Natural killer cell (primary cell): Measurements from ENCODE around the gene GPC1. TPM values are rescaled to one million over a fixed set of nuclear protein-coding genes. Genes with fewer than 3 reads are reported as not detected.

Source experiments
- ATAC-seq, 3 donors: fragments of 150-1000 bp in 2 of 3; fragments of 200-7000 bp in 1 of 3; cut with Tn5 transposase; 1 replicate in 1 of 3; 2 replicates in 2 of 3; pipeline ENCODE4 v1.10.0; 2021; ENCODE audit warnings: mild to moderate bottlenecking in 2 of 3, moderate library complexity in 2 of 3
- DNase-seq, 2 donors: peaks; one replicate each; pipeline versions ENCODE4 v3.0.0 to v3.0.0-alpha.2; 2013 to 2021; ENCODE audit warnings: mixed read lengths in 1 of 2
- H3K27ac ChIP-seq: one replicate; pipeline ENCODE4 v1.5.1; 2013; ENCODE audit warnings: mild to moderate bottlenecking, low read length
- H3K27me3 ChIP-seq: one replicate; pipeline ENCODE4 v1.6.1; 2013; ENCODE audit warnings: low read length; ENCODE audit not compliant: control insufficient read depth, insufficient read depth
- H3K36me3 ChIP-seq: one replicate; pipeline ENCODE4 v1.6.1; 2013; ENCODE audit warnings: low read length; ENCODE audit not compliant: control insufficient read depth, insufficient read depth
- H3K4me1 ChIP-seq: one replicate; pipeline ENCODE4 v1.6.1; 2013; ENCODE audit warnings: low read length; ENCODE audit not compliant: control insufficient read depth, insufficient read depth
- H3K4me3 ChIP-seq: one replicate; pipeline ENCODE4 v1.5.1; 2013; ENCODE audit warnings: low read length
- H3K9me3 ChIP-seq: one replicate; pipeline ENCODE4 v1.6.1; 2013; ENCODE audit warnings: low read length; ENCODE audit not compliant: control insufficient read depth, insufficient read depth
- H3K27ac Mint-ChIP-seq, 2 donors: one replicate each; pipeline ENCODE4 v1.8.0; 2022; ENCODE audit warnings: mild to moderate bottlenecking in 2 of 2, mixed read lengths in 2 of 2, moderate library complexity in 1 of 2
- H3K27me3 Mint-ChIP-seq, 2 donors: one replicate each; pipeline ENCODE4 v1.8.0; 2022; ENCODE audit warnings: low read depth in 2 of 2, mixed read lengths in 2 of 2
- H3K36me3 Mint-ChIP-seq: one replicate; pipeline ENCODE4 v1.8.0; 2022; ENCODE audit warnings: mixed read lengths
- H3K4me1 Mint-ChIP-seq, 2 donors: one replicate each; pipeline ENCODE4 v1.8.0; 2022; ENCODE audit warnings: mixed read lengths in 2 of 2
- H3K4me3 Mint-ChIP-seq: one replicate; pipeline ENCODE4 v1.8.0; 2022; ENCODE audit warnings: mild to moderate bottlenecking, moderate library complexity, mixed read lengths
- H3K9me3 Mint-ChIP-seq, 2 donors: one replicate each; pipeline ENCODE4 v1.8.0; 2022; ENCODE audit warnings: mixed read lengths in 2 of 2
- CTCF ChIP-seq: fragments of 200-600 bp; IDR thresholded peaks from one replicate; pipeline ENCODE4 v1.8.0; 2022; ENCODE audit warnings: antibody characterized with exemption
- WGBS: methylation state at CpG from one replicate; pipeline ENCODE4 v1.1.7; 2013; ENCODE audit warnings: missing lambda C conversion rate; ENCODE audit not compliant: insufficient coverage; 5-methylcytosine and 5-hydroxymethylcytosine counted together
- intact Hi-C: fragments of 100-400 bp; cut with micrococcal nuclease; formaldehyde crosslinking; loops from one replicate; pipeline ENCODE4 v1.14.2; 2022
- total RNA-seq, 4 donors: library from RNA; stranded (reverse); fragments of 120-200 nt in 1 of 4; gene quantifications; one replicate each; pipeline versions ENCODE4 v1.2.3 to v1.2.4, GENCODE V29; 2013 to 2022

The GPC1 gene
- total RNA-seq, 3 donors from 2014 or later (not counting 1 experiment from before 2014, with no cell fraction given), result 0.79 to 1.4 (median 0.94) TPM

DNA sequence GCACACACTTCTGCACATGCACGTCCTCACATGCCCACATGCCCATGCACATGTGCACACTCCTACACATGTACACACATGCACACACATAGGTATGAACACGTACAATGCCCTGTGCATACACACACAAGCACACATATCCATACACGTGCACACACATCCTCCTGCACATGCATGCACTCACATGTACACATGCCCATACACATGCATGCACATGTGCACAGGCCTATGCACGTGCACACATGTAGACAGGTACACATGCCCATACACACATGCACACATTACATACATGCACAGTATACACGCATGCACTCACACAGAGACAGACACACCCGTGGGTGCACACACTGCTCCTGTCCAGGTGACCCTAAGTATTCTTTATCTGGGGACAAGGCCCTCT is 34.3 kb downstream of the GPC1 start:
- peaks cover 0 to 4% of the 10 kb centered on the region in 2 donors for H3K4me1 Mint-ChIP-seq
- no peaks in the 10 kb centered on the region for H3K27me3 Mint-ChIP-seq
- no peaks in the 10 kb centered on the region for H3K27me3 ChIP-seq
- no peaks in the 10 kb centered on the region for H3K36me3 Mint-ChIP-seq
- intact Hi-C loops, result no loop called here
- no peak overlapping the region for H3K27ac ChIP-seq
- no peaks in the 10 kb centered on the region for H3K4me1 ChIP-seq
- H3K4me3 ChIP-seq, result no peak overlapping the region
- H3K9me3 Mint-ChIP-seq, result peaks cover 4 to 9% of the 10 kb centered on the region in 2 donors
- H3K4me3 Mint-ChIP-seq, result no peak overlapping the region
- DNase-seq (peak in 1 of 2 donors; percentile 7), ATAC-seq (no peak)
- no peak for TF ChIP-seq CTCF
- H3K36me3 ChIP-seq, result no peaks in the 10 kb centered on the region
- 97% methylated on average over 6 of the region's 6 CpGs for WGBS
- peaks cover 9% of the 10 kb centered on the region for H3K9me3 ChIP-seq
- H3K27ac Mint-ChIP-seq, result no peak overlapping the region

DNA sequence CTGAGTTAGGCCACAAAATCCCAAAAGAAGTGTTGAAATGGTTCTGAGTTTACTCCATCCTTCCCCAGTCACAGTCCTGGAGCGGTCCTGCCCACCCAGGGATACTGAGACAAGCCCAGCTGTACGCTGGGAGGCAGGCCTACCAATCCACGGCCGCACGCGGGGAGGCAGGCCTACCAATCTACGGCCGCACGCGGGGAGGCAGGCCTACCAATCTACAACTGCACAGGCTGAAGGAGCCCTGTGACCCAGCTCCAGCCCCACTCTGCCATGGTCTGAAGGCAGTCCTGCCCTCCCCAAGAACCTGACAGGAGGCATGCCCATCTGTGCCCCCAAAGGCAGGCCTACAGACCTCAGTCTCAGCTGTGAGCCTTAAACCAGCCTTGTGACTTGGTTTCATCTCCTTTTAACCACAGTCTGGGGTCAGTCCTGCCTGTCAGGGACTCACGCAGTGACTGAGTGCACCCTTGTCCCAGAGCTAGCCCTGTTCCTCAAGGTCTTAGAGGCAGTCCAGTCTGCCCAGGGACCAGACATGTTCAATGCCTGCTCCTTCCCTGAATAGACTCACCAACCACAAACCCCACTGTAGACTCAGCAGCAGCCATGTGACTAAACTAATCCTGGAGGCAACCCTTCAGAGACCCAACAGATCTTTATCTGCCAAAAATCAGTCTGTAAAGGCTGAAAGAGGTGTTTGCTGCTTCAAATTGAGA is 36.8 kb downstream of the GPC1 start:
- peaks cover 4 to 9% of the 10 kb centered on the region in 2 donors for H3K9me3 Mint-ChIP-seq
- no peak overlapping the region for H3K4me3 ChIP-seq
- 92% methylated on average over 11 of the region's 11 CpGs for WGBS
- peaks cover 0 to 4% of the 10 kb centered on the region in 2 donors for H3K4me1 Mint-ChIP-seq
- H3K4me1 ChIP-seq, result no peaks in the 10 kb centered on the region
- no peak for TF ChIP-seq CTCF
- no peak overlapping the region for H3K27ac Mint-ChIP-seq
- H3K4me3 Mint-ChIP-seq, result no peak overlapping the region
- no peaks in the 10 kb centered on the region for H3K27me3 Mint-ChIP-seq
- ATAC-seq (no peak), DNase-seq (no peak)
- H3K36me3 Mint-ChIP-seq, result no peaks in the 10 kb centered on the region
- H3K27me3 ChIP-seq, result no peaks in the 10 kb centered on the region
- peaks cover 9% of the 10 kb centered on the region for H3K9me3 ChIP-seq
- intact Hi-C loops, result no loop called here
- H3K36me3 ChIP-seq, result no peaks in the 10 kb centered on the region
- no peak overlapping the region for H3K27ac ChIP-seq

DNA sequence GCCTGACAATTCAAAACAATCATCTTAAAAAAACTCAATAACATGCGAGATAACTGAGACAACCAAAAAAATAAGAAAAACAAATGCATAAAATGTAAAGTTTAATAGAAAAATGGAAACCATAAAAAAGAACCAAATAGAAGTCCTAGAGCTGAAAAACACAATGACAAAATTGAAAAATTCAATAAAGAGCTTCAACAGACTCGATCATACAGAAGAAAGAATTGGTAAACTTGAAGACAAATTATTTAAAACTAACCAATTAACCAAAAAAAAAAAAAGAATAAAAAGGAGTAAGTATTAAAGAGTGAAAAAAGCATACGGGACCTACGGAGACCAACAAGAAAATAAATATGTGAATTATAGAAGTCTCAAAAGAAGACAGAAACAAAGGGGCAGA is 37.7 kb downstream of the GPC1 start:
- peaks cover 0 to 4% of the 10 kb centered on the region in 2 donors for H3K4me1 Mint-ChIP-seq
- H3K4me3 Mint-ChIP-seq, result no peak overlapping the region
- intact Hi-C loops, result no loop called here
- ATAC-seq (no peak), DNase-seq (no peak)
- Histone ChIP-seq H3K27ac (no peak overlapping the region), H3K36me3 (no peaks in the 10 kb centered on the region), H3K4me3 (no peak overlapping the region), H3K9me3 (peaks cover 9% of the 10 kb centered on the region), H3K27me3 (no peaks in the 10 kb centered on the region), H3K4me1 (no peaks in the 10 kb centered on the region)
- TF ChIP-seq CTCF, result no peak
- H3K9me3 Mint-ChIP-seq, result peaks cover 4 to 9% of the 10 kb centered on the region in 2 donors
- H3K27me3 Mint-ChIP-seq, result no peaks in the 10 kb centered on the region
- WGBS, result 100% methylated on average over 2 of the region's 4 CpGs
- H3K27ac Mint-ChIP-seq, result no peak overlapping the region
- H3K36me3 Mint-ChIP-seq, result no peaks in the 10 kb centered on the region

GRCh38 chr2:240477916-240478315 is 42.5 kb downstream of the GPC1 start:
- Histone ChIP-seq H3K27me3 (no peaks in the 10 kb centered on the region), H3K4me3 (no peak overlapping the region), H3K9me3 (peaks cover 2% of the 10 kb centered on the region), H3K36me3 (no peaks in the 10 kb centered on the region), H3K27ac (no peak overlapping the region), H3K4me1 (no peaks in the 10 kb centered on the region)
- peaks cover 4 to 9% of the 10 kb centered on the region in 2 donors for H3K9me3 Mint-ChIP-seq
- no peak overlapping the region for H3K4me3 Mint-ChIP-seq
- no peak for ATAC-seq
- H3K27me3 Mint-ChIP-seq, result no peaks in the 10 kb centered on the region
- no peaks in the 10 kb centered on the region for H3K36me3 Mint-ChIP-seq
- peaks cover 0 to 8% of the 10 kb centered on the region in 2 donors for H3K4me1 Mint-ChIP-seq
- intact Hi-C loops, result no loop called here
- DNase-seq, result no peak
- no peak overlapping the region for H3K27ac Mint-ChIP-seq
- 91% methylated on average over 13 of the region's 13 CpGs for WGBS
- no peak for TF ChIP-seq CTCF
